Activated CD8-positive, alpha-beta memory T cell treated with anti-CD3 and anti-CD28 coated beads for 24 hours (primary cell): ENCODE results near the gene AGMO.

Source experiments
- DNase-seq: peaks from one replicate; pipeline ENCODE4 v3.0.0-alpha.2; 2020

Gene AGMO

GRCh38 chr7:15452670-15453069, 109.1 kb downstream of the AGMO start:
- DNase-seq: no peak

GRCh38 chr7:15446722-15447121, 115.1 kb downstream of the AGMO start:
- DNase-seq: no peak

- no peak for DNase-seq
Measured at GRCh38 chr7:15446280-15446679, 115.5 kb downstream of the AGMO start.

DNA sequence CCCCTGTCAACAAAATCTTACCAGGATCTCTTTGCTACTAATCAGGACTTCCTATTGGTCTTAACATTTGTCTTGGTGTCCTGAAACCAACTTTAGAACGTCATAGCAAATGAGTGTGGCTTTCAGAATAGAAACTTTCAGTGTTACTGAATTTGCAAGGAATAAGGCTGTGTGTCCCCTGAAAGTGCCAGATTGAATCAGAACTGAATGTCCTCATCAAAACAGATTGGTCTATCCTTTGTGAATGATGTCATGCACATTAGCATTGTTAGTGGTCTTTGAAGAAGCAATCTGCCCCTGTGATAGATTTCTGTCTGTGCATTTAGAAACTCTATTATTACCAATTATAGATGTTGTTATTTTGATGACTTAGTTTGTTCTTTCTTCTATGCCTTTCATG, 119.9 kb downstream of the AGMO start:
- no peak for DNase-seq

DNA sequence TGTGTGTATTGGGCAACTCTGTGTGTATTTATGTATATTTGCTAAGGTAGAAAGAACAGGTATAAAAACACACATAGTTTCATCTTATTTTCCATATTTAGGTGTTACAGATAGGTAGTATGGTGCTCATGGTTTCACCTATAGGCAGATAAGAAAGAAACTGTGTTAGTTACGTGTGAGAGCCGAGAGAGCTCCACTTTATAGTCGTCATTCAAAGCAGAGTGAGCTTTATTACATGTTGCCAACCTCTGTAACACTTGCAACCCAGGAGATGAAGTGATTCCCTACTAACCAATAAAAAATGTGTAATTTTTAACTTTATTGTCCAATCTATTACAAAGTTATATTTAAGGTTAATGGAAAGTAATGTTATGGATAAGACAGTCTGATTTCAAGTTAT, 121.3 kb downstream of the AGMO start:
- DNase-seq: no peak

- no peak for DNase-seq
Measured at GRCh38 chr7:15439853-15440252, 122.0 kb downstream of the AGMO start.

DNA sequence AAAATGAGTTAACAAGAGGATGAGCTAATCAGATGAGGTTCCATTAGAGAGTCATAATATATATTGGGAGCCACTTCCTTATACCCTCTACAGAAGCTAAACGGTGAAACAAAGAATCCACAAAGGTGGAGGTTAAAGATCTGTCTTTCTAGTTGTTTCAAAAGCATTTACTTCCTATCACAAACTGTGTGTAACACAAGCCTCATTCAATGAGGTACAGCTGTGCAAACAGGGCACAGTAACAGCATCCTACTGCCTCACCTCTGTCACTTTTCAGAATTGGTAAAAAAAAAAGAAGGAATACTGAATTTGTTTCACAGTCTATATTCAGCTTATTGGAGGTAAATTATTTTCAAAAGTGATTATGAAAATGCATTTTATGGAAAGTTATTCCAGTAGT, 128.7 kb downstream of the AGMO start:
- DNase-seq: no peak

DNA sequence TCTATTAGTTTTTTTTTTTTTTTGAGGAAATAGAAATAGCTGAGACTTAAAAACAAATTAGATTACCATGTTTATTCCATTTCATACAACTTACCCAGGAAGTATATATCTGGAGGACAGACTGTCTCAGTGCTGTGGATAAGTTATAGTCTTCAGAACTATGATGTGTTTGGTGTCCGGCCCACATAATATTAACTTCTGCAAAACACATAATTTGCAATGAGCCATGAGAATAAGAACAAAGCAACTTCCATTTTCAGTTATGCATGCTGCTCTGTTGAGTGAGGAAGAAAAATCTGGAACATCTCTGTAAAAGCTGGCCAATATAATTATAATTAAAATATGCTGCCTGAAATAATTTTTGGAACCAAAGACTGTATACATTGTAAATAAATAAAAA, 130.9 kb downstream of the AGMO start:
- no peak for DNase-seq

GRCh38 chr7:15430191-15430590, 131.6 kb downstream of the AGMO start:
- no peak for DNase-seq

GRCh38 chr7:15424468-15424867, 137.3 kb downstream of the AGMO start:
- DNase-seq: no peak

DNA sequence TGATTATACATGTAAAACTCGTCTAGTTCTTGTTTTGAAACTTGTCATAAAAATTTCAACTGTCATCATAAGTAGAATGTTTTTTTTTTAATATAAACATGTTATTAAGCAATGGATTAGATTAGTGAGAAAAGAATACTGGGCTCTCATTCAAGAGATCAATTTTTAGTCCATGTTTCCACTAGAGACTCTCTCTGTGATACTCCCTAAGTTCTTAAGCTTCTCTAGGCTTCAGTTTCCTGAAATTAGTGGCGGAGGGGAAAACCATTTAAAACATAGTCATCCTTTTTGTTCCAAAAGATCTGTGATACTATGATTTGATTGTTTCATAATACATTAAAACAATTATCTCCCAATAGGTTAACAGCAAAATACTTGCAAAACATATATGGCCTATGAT, 142.2 kb downstream of the AGMO start:
- DNase-seq: no peak

- no peak for DNase-seq
Measured at GRCh38 chr7:15418264-15418663, 143.6 kb downstream of the AGMO start.

DNA sequence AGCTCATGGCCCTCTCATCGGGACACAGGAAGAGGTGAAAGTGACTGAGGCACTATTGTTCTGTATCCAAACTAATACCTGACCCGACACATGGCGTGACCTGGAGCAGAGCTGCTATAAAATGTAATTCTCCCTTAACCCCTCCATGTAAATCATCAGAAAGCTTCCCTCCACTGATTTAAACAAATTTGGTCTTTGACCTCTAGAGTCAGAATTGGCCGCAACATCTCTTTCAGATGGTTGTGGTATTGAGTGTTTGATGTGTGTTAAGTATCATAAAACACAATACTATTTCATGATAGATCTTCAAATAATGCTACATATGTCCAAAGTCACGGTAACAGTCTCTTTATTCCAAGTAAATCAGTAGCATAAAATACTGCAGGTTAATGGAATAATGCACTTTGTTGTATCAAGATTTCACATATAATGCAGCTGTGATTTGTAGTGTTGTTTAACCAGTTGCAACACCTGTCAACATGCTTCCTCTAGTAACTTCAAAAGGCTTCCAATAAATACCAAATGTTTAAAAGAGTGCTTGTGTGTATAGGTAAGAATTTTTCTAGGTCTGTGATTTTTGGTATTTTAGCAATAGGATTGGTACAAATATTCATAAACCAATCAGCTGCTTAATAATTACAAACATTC, 144.3 kb downstream of the AGMO start:
- DNase-seq: no peak

GRCh38 chr7:15411019-15411418, 150.8 kb downstream of the AGMO start:
- no peak for DNase-seq

DNA sequence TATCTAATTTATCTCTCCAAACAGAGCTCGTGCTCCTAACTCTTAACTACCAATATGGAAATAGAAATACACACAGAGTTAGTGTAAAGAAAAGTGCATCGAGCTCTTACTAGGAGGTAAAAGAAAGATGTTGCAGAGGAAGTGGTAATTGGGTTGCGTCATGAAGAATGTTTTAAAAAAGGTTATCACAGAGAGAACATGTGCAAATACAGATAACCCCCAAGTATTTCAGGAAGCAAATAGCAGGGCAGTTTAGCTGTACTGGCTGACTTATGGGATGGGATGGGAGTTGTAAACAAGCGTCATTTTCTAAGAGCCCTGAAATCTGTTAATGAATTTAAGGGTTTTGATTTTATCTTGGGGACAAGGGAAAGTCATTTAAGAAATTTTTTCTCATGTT, 153.9 kb downstream of the AGMO start:
- no peak for DNase-seq

GRCh38 chr7:15403751-15404150, 158.1 kb downstream of the AGMO start:
- DNase-seq: no peak

- DNase-seq: no peak
Measured at GRCh38 chr7:15403315-15403714, 158.5 kb downstream of the AGMO start.

GRCh38 chr7:15402436-15403136, 159.2 kb downstream of the AGMO start:
- DNase-seq: no peak

- no peak for DNase-seq
Measured at GRCh38 chr7:15400440-15400839, 161.4 kb downstream of the AGMO start.

DNA sequence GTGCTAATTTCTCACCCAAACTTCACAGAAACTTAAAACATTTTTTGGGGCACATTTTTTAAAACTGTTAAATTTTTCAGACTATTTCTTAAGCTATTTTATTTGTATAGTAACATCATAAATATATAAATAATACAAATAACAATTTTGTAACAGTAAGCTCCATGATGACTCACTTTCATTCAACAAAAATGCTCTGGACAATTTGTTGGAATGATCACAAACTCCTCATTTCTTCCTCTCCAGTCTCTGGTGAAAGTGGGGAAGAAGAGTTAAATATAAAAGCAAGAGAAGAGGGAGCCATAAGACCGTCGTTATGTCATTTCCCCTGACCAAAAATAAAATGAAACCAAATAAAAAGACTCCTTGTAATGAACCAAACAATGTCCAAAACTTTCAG, 162.4 kb downstream of the AGMO start:
- DNase-seq: no peak

GRCh38 chr7:15397922-15398760, 163.7 kb downstream of the AGMO start:
- no peak for DNase-seq

DNA sequence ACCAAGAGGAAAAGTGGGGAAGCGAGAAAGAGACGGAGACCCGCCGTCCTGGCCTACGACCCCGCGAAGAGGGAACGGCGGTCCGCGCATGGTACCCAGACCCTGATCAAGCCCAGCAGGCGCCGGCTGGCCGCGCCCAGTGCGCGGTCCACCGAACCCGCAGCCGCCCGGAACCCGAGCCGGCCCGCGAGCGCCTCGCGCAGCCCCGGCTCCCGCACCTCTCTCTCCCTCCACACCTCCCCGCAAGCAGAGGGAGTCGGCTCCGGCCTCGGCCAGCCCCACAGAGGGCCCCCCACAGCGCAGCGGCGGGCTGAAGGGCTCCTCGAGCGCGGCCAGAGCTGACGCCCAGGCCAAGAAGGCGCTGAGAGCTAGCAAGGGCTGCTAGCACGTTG, 164.7 kb downstream of the AGMO start:
- no peak for DNase-seq

DNA sequence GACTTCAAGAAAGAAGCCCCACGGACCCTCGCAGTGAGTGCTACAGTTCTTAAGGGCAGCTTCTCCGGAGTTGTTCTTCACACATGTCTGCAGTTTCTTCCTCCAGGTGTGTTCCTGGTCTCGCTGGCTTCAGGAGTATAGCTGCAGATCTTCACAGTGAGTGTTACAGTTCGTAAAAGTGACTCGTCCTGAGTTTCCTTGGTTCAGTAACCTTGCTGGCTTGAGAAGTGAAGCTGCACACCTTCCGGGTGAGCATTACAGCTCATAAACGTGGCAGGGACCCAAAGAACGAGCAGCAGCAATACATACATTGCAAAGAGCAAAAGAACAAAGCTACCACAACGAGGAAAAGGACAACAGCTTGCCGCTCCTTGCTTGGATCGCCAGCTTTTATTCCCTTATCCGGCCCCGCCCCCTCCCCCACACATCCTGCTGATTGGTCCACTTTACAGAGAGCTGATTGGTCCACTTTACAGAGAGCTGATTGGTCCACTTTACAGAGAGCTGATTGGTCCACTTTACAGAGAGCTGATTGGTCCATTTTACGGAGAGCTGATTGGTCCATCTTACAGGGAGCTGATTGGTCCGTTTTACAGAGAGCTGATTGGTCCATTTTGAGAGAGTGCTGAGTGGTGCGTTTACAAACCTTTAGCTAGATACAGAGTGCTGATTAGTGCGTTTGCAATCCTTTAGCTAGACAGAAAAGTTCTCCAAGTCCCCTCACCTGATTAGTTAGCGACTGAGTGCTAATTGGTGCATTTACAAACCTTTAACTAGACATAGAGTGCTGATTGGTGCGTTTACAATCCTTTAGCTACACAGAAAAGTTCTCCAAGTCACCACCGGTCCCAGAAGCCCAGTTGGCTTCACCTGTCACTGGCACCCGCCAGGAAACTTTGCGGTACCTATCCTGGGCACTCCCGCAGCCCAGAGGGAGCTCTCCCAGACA, 165.3 kb downstream of the AGMO start:
- DNase-seq: no peak
